ENCODE results near the gene ANKH. TPM values are rescaled to one million over a fixed set of nuclear protein-coding genes. Genes with fewer than 3 reads are reported as not detected.

Gene ANKH
- total and polyA plus RNA-seq, 4 donors = 10.8 to 46.7 (median 17.2) TPM

GRCh38 chr5:14756478-14756877, 115.1 kb downstream of the ANKH start:
- Histone ChIP-seq H3K27ac (ENCODE audit: low read depth in 1 of 2, low read length in 1 of 2) (no peak overlapping the region), H3K4me3 (no peak overlapping the region), H3K27me3 (ENCODE audit: control insufficient read depth in 3 of 3, insufficient read depth in 3 of 3, low read length in 2 of 3) (no peaks in the 10 kb centered on the region), H3K9me3 (ENCODE audit: control insufficient read depth in 4 of 4, insufficient read depth in 3 of 4, low read length in 3 of 4) (no peaks in the 10 kb centered on the region), H3K36me3 (ENCODE audit: control insufficient read depth in 4 of 4, insufficient read depth in 4 of 4, low read length in 4 of 4) (peaks cover 0 to 9% (median 0%) of the 10 kb centered on the region in 4 donors), H3K9ac (ENCODE audit: insufficient read depth in 1 of 2, low read length in 2 of 2) (no peak overlapping the region), H3K4me1 (ENCODE audit: control insufficient read depth in 5 of 5, insufficient read depth in 5 of 5, low read length in 5 of 5) (peaks cover 0 to 9% (median 0%) of the 10 kb centered on the region in 5 donors)
- 95 to 100% methylated on average over 4 of the region's 4 CpGs for WGBS, 2 donors
- TF ChIP-seq, protein P1, sequence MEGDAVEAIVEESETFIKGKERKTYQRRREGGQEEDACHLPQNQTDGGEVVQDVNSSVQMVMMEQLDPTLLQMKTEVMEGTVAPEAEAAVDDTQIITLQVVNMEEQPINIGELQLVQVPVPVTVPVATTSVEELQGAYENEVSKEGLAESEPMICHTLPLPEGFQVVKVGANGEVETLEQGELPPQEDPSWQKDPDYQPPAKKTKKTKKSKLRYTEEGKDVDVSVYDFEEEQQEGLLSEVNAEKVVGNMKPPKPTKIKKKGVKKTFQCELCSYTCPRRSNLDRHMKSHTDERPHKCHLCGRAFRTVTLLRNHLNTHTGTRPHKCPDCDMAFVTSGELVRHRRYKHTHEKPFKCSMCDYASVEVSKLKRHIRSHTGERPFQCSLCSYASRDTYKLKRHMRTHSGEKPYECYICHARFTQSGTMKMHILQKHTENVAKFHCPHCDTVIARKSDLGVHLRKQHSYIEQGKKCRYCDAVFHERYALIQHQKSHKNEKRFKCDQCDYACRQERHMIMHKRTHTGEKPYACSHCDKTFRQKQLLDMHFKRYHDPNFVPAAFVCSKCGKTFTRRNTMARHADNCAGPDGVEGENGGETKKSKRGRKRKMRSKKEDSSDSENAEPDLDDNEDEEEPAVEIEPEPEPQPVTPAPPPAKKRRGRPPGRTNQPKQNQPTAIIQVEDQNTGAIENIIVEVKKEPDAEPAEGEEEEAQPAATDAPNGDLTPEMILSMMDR (IDR thresholded peaks at IDR 0.05; ENCODE audit: control extremely low read depth, extremely low read depth) = no peak
- DNase-seq (no peak), ATAC-seq (ENCODE audit: insufficient read depth, low FRiP score) (no peak)

DNA sequence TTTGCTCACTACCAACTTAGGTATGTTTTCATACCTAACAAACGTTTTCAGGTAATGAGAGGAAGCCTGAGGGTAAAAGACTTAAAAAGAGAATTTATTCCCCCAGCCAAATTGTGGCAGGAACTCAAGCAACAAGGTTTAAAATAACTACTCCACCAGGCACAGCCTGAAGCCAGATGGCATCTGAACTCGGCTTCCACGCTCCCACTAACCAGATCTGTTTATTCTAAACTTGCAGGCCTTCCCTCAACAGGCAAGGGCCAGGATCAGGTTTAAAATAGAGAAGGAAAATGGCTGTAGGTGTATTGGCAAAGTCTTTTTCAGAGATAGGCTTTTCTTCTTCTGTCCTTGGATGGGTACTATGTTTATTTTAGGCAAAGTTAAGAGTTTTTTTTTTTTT, 117.6 kb downstream of the ANKH start:
- Histone ChIP-seq H3K36me3 (ENCODE audit: control insufficient read depth in 4 of 4, insufficient read depth in 4 of 4, low read length in 4 of 4) (peaks cover 0 to 27% (median 3%) of the 10 kb centered on the region in 4 donors), H3K9me3 (ENCODE audit: control insufficient read depth in 4 of 4, insufficient read depth in 3 of 4, low read length in 3 of 4) (no peaks in the 10 kb centered on the region), H3K4me1 (ENCODE audit: control insufficient read depth in 5 of 5, insufficient read depth in 5 of 5, low read length in 5 of 5) (peaks cover 0 to 5% (median 0%) of the 10 kb centered on the region in 5 donors), H3K9ac (ENCODE audit: insufficient read depth in 1 of 2, low read length in 2 of 2) (no peak overlapping the region), H3K27ac (ENCODE audit: low read depth in 1 of 2, low read length in 1 of 2) (peak overlapping the region in 1 of 2 donors; percentile 64), H3K27me3 (ENCODE audit: control insufficient read depth in 3 of 3, insufficient read depth in 3 of 3, low read length in 2 of 3) (no peaks in the 10 kb centered on the region), H3K4me3 (no peak overlapping the region)
- TF ChIP-seq, protein P1 (IDR thresholded peaks at IDR 0.05; ENCODE audit: control extremely low read depth, extremely low read depth) = no peak
- WGBS, 2 donors = 76 to 81% methylated on average over 3 of the region's 3 CpGs
- DNase-seq (no peak), ATAC-seq (ENCODE audit: insufficient read depth, low FRiP score) (no peak)

DNA sequence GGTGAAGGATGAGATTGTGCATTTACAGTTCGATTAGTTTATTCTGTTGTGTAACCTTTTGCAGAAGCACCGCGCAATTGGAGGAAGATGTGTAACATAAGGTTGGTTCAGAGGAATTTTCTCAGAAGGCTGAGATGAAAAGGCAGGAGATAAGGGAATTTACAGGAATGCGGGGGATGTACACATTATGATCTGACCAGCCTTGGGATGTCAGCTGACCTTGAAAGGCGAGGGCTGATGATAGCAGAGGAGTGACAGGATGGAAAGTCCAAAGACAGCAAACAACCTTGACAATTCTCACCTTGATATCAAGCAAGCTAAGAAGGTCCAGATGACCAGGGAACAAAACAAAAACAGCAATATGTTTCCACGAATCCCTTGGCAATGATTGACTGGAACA, 118.3 kb downstream of the ANKH start:
- 82 to 88% methylated on average over 6 of the region's 6 CpGs for WGBS, 2 donors
- H3K4me3 ChIP-seq = no peak overlapping the region
- no peak overlapping the region for H3K27ac ChIP-seq (ENCODE audit: low read depth in 1 of 2, low read length in 1 of 2)
- peaks cover 0 to 5% (median 0%) of the 10 kb centered on the region in 5 donors for H3K4me1 ChIP-seq (ENCODE audit: control insufficient read depth in 5 of 5, insufficient read depth in 5 of 5, low read length in 5 of 5)
- no peaks in the 10 kb centered on the region for H3K27me3 ChIP-seq (ENCODE audit: control insufficient read depth in 3 of 3, insufficient read depth in 3 of 3, low read length in 2 of 3)
- H3K9me3 ChIP-seq (ENCODE audit: control insufficient read depth in 4 of 4, insufficient read depth in 3 of 4, low read length in 3 of 4) = no peaks in the 10 kb centered on the region
- ATAC-seq (ENCODE audit: insufficient read depth, low FRiP score) (no peak), DNase-seq (no peak)
- peaks cover 0 to 31% (median 4%) of the 10 kb centered on the region in 4 donors for H3K36me3 ChIP-seq (ENCODE audit: control insufficient read depth in 4 of 4, insufficient read depth in 4 of 4, low read length in 4 of 4)
- no peak overlapping the region for H3K9ac ChIP-seq (ENCODE audit: insufficient read depth in 1 of 2, low read length in 2 of 2)
- TF ChIP-seq, protein P1 (IDR thresholded peaks at IDR 0.05; ENCODE audit: control extremely low read depth, extremely low read depth) = no peak

DNA sequence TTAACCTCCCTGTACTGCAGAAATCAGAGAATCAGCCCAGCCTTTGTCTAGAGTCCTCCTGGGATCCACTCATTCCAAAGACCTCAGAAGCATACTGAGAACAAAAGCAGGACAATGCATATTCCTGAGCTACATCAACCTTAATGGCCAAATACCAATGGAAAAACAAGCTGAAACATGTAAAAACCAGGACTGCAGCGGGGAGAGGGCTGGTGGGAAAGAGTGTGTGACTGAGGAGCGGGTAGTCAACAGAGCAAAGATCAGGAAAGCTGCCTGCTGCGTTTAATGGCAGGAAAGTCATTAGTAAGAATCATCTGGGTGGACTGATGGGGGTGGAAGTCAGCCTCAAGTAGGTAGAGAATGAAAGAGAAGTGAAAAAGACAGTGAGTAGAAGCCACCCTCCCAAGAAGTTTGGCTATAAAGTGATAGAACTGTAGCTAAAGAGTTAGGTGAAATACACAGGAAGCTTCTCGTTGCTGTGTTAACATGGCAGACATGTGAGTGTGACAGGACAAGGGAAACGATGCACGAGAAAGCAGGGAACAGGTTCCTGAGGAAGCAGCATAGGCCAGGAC, 119.0 kb downstream of the ANKH start:
- Histone ChIP-seq H3K9ac (ENCODE audit: insufficient read depth in 1 of 2, low read length in 2 of 2) (no peak overlapping the region), H3K4me1 (ENCODE audit: control insufficient read depth in 5 of 5, insufficient read depth in 5 of 5, low read length in 5 of 5) (peaks cover 0 to 3% (median 0%) of the 10 kb centered on the region in 5 donors), H3K27ac (ENCODE audit: low read depth in 1 of 2, low read length in 1 of 2) (no peak overlapping the region), H3K27me3 (ENCODE audit: control insufficient read depth in 3 of 3, insufficient read depth in 3 of 3, low read length in 2 of 3) (no peaks in the 10 kb centered on the region), H3K36me3 (ENCODE audit: control insufficient read depth in 4 of 4, insufficient read depth in 4 of 4, low read length in 4 of 4) (peaks cover 0 to 37% (median 5%) of the 10 kb centered on the region in 4 donors), H3K9me3 (ENCODE audit: control insufficient read depth in 4 of 4, insufficient read depth in 3 of 4, low read length in 3 of 4) (no peaks in the 10 kb centered on the region), H3K4me3 (no peak overlapping the region)
- no peak for ATAC-seq (ENCODE audit: insufficient read depth, low FRiP score)
- WGBS, 2 donors = 76 to 83% methylated on average over 6 of the region's 6 CpGs
- TF ChIP-seq, protein P1 (IDR thresholded peaks at IDR 0.05; ENCODE audit: control extremely low read depth, extremely low read depth) = no peak
- DNase-seq = no peak
